Muscle of arm (tissue), 12 donors: ENCODE data around the gene KRTAP9-1. TPM values are rescaled to one million over a fixed set of nuclear protein-coding genes. Genes with fewer than 3 reads are reported as not detected.
A peak's percentile ranks its signal among the peaks of the same experiment; 100 is the strongest.
"Not testable (repeated sequence)": the region's sequence is repeated elsewhere in the genome, so short reads cannot be mapped to it uniquely, and the experiment has no call there.

Experiments used
- DNase-seq: peaks from one replicate; pipeline ENCODE4 v3.0.0-alpha.2; 2013
- polyA plus RNA-seq, 12 donors: library from polyadenylated mRNA; unstranded; fragments of 120-200 nt; gene quantifications; one replicate each; pipeline ENCODE4 v1.2.1, GENCODE V29; 2013; ENCODE audit not compliant: insufficient read length in 12 of 12

The KRTAP9-1 gene
- polyA plus RNA-seq, 12 donors: not detected

DNA sequence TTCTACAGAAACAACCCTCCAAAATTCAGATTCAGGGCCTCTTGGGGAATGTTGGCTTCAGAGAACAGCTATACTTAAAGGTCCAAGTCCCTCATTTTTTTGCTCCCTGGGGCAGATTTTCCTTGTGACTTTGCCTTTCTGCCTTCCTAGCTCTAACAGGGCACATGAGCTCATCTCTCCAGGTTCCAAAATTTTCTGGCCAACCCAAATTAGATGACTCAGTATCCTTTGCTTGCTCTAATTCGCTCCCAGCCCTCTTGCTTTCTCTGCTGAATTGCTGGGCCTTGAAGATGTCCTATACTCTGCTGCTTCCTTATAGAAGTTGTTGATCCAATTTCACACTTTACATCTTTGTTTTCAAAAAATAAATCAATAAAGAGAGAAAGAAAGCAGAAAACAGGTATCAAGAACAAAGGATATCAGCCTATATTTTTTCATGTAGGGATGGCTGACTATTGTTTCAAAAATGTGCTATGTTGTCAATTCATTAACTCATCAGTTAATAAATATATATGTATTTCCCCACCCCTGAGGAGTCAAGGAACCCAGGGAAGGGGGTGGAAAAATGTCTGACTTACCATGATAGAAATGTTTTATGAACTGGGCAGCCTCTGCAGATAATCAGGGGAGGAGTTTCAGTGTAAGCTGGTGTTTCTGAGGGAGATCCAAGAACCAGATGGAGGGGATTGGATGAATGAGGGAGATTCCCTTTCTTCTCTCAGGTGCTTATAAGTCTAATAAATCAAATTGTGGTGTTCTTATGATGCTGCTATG, 10.7 kb upstream of the KRTAP9-1 start:
- DNase-seq: no peak

DNA sequence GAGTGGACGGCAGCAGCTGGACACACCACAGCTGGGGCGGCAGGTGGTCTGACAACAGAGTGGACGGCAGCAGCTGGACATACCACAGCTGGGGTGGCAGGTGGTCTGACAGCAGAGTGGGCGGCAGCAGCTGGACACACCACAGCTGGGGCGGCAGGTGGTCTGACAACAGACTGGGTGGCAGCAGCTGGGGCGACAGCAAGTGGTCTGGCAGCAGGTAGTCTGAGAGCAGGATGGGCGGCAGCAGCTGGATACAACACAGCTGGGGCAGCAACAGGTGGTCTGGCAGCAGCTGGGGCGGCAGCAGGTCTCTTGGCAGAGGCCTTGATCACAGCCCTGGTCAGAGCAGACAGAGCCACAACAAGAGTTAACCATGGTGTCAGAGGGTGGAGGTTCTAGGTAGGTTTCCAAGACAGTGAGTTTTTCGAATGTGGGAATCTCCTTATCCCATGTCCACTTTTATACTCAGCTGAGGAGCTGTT, 5.2 kb upstream of the KRTAP9-1 start, which contains the start of gene KRTAP4-1:
TSS of gene KRTAP4-1 (minus strand) at position 432 of the 482 bp plus-strand sequence. CDS start at position 375, 57 bp downstream.
- no peak for DNase-seq

DNA sequence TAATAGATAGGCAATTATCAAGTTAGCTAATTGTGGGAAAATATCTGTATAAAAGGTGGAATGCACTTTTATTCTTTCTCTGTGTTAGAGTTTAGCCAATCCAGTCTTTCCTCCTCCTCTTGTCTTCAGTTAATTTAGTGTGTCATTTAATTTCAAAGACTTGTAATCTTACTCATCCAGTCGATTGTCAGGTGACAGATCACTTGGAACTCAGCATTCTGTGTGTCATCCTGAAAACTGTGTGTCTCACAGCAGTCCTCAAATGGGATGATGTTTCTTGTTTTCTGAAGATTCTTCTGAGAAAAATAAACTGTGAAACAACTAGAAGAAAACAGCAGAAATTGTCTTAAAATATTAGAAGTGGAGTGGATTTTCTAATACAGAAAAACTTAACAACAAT, 4.7 kb upstream of the KRTAP9-1 start:
- no peak for DNase-seq

DNA sequence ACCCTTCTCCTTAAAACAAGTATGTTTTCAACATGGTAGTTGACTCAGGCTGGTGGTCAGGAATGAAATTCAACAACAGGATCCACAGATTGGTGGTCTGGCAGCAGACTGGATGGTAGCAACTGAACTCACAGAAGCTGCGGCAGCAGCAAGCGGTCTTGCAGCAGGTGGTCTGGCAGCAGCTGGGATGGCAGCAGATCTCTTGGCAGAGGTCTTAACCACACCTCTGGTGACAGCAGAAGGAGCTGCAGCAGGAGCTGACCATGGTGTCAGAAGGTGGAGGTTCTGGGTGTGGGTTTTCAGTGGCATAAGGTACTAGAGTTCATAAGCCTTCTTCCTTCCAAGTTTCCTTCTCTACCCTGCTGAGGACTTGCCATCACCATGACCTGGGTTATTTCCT, 2.8 kb upstream of the KRTAP9-1 start:
- DNase-seq: no peak

DNA sequence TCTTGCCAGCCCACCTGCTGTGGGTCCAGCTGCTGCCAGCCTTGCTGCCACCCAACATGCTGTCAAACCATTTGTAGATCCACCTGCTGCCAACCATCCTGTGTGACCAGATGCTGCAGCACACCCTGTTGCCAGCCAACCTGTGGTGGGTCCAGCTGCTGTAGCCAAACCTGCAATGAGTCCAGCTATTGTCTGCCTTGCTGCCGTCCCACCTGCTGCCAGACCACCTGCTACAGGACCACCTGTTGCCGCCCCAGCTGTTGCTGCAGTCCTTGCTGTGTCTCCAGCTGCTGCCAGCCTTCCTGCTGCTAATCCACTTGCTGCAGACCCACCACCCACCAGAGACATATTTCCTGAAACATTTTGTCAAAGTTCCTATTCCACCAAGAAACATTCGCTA, 641 bp downstream of the KRTAP9-1 start:
- no peak for DNase-seq

DNA sequence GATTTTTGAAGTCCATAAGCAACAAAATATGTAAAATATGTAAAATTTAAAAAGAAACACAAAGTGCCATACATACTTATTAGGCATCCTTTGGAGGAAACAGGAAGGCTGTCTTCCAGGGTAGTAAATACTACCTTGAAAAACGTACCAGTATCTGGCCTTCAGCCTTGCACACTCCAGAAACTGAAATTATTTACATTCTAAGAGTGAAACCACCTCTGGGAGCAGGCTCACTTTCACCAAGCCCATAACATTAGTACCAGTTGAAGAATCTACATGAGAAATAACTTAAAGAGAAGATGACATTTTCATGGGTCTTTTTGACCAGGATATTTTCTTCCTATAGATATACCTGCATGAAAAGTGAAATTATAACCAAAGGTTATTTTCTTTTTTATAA, 6.4 kb downstream of the KRTAP9-1 start:
- no peak for DNase-seq

DNA sequence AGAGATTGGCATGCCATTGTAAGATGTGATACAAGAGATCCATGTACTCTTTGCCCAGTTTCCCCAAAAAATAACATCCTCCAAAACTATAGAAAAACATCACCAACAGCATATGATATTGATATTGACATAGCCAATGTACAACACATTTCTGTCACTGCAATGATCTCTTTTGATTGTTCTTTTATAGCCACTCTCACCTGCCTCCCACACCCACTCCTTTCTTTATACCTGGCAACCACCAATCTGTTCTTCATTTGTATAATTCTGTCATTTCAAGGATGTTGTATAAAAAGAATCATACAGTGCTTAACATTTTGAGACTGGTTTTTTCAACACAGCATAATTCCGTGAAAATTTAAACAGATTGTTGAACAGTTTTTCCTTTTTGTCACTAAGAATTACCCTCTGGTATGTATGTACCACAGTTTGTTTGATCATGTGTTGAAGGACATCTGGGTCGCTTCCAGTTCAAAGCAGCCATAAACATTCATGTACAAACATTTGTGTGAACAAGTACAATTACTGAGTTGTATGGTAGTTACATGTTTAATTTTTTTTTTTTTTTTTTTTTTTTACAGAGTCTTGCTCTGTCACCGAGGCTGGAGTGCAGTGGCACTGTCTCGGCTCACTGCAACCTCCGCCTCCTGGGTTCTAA, 9.9 kb downstream of the KRTAP9-1 start:
- DNase-seq: no peak

DNA sequence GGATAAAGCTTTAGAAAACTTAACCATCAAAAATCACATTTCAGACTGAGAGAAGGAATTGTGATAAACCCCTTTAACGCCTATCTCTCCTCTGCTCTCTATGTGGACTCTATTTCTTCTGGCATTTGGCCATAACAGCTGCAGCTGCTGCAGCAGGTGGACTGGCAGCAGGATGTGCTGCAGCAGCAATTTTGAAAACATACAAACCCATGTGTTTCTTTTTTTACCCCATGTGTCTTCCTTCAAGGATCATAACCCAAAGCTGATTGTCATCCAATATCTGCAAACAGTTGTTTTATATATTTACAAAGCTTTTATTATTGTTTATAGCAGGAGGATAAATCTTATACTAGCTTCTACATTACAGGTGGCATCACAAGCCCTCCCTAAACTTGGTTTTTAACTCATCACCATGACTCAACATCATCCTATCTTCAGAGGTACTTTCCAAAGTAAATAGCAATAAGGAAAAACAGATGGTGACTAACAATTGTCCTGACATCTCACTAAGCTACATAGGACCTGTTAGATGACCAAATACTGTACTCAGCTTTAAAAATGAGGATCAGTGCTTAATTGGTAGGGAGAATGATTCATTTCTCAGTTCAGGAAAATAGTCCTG, 22.3 kb downstream of the KRTAP9-1 start:
- DNase-seq: peak; percentile 1

DNA sequence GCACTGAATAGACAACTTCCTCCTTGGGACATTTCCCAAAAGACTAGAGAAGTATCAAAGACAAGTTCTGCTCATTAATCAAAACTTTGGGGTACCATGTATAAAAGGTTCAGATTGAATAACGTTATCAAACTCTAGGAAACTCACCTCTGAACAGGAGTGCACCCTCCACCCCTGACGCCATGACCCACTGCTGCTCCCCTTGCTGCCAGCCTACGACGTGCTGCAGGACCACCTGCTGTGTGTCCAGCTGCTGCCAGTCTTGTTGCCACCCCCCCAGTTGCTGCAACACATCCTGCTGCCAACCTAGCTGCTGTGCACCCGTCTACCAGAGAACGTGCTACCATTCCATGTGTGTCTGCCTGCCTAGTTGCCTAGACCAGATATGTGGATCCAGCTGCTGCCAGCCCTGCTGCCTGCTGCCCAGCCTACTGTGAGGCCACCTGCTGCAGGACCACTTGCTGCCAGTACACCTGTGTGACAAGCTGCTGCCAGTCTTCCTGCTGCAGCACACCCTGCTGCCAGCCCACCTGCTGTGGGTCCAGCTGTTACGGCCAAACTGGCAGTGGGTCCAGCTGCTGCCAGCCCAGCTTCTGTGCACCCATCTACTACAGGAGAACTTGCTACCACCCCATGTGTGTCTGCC, 23.0 kb downstream of the KRTAP9-1 start:
- DNase-seq: peak; percentile 1

DNA sequence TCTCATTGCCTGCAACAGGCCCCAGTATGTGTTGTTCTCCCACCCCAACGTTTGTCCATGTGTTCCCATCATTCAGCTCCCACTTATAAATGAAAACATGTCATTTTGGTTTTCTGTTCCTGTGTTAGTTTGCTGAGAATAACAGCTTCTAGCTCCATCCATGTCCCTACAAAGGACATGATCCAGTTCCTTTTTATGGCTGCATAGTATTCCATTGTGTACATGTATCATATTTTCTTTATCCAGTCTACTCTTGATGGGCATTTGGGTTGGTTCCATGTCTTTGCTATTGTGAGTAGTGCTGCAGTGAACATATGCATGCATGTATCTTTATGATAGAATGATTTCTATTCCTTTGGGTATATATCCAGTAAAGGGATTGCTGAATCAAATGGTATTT, 26.0 kb downstream of the KRTAP9-1 start:
- DNase-seq: no peak

DNA sequence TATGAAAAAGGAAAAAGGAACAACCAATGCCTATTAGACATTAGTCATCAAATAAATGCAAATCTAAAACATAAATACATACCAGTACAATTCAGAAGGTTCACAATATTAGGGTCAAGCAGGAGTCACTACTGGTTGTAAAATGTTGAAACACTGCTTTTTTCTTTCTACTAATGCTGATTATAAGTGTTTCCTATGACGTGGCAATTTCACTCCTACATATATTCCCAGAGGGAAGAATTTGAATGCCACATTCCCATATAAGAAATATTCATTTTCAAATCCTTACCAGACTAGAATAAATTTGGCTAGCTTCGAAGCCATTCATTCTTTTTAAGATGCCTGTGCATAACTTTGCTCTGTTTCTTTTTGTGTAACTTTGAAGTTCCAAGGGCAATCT, 34.1 kb downstream of the KRTAP9-1 start:
- DNase-seq: no peak

DNA sequence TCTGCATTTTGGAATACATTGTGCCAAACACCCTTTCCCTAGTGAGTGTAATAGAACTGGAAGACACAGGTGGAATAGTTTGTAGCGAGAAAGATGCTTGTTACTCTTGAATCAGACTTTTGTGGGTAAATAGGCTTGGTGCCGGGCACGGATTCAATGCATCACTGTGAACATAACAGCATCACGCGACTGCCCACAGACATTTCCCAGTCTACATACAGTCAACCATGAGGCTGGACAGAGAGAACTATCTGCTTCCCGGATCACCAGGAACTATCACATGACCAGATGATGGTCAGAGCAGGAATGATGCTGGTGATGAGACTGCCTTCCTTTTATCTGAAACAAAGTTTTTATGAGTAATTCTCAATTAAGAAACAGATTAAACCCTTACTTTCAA, 36.4 kb downstream of the KRTAP9-1 start:
- DNase-seq: no peak

DNA sequence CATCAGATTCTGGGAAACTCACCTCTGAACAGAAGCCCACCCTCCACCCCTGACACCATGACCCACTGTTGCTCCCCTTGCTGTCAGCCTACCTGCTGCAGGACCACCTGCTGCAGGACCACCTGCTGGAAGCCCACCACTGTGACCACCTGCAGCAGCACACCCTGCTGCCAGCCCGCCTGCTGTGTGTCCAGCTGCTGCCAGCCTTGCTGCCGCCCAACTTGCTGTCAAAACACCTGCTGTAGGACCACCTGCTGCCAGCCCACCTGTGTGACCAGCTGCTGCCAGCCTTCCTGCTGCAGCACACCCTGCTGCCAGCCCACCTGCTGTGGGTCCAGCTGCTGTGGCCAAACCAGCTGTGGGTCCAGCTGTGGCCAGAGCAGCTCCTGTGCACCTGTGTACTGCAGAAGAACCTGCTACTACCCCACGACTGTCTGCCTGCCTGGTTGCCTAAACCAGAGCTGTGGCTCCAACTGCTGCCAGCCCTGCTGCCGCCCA, 37.0 kb downstream of the KRTAP9-1 start, which contains the start of gene KRTAP9-2:
TSS of gene KRTAP9-2 (plus strand) at position 51 of the 498 bp plus-strand sequence. CDS start at position 58, 7 bp downstream.
- not testable (repeated sequence) for DNase-seq

DNA sequence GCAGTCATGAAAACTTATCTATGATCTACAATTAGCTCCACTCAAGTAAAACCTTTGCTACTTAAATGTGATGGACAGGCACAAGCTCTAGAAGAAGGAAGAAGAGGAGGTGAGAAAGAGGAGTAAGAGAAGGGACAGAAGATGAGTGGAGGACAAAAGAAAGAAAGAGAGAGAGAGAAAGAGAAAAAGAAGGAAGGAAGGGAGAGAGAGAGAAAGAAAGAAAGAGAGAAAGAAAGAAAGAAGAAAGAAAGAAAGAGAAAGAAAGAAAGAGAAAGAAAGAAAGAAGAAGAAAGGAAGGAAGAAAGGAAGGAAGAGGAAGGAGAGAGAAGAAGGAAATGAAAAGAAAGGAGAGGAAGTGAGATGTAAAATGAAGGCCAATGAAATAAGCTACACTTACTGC, 40.4 kb downstream of the KRTAP9-1 start:
- DNase-seq: no peak

DNA sequence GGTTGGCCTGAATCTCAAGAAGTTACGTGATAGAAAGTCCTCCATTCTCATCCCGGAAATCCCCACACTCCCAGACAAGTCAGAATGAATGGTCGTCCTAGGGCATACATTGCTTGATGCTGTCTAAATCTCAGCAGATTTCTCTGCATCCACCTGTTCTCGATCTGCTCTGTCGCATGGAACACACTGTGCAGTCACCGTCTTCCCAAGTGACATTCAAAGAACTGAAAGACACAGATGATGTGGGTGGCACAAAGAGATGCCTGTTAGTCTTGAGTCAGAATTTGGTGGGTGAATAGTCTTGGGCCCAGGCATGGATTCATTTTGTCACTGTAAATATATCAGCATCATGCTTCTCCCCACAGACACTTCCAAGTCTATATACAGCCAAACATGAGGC, 42.0 kb downstream of the KRTAP9-1 start:
- DNase-seq: no peak

DNA sequence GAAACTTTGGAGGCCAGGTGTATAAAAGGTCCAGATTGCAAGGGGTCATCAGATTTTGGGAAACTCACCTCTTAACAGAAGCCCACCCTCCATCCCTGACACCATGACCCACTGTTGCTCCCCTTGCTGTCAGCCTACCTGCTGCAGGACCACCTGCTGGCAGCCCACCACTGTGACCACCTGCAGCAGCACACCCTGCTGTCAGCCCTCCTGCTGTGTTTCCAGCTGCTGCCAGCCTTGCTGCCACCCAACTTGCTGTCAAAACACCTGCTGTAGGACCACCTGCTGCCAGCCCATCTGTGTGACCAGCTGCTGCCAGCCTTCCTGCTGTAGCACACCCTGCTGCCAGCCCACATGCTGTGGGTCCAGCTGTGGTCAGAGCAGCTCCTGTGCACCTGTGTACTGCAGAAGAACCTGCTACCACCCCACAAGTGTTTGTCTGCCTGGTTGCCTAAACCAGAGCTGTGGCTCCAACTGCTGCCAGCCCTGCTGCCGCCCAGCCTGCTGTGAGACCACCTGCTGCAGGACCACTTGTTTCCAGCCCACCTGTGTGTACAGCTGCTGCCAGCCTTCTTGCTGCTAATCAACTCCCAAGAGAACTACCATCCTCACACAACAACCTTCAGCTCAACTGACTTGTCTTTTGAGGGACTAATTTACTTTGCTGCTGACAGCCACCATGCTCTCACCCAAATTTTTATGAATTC, 42.9 kb downstream of the KRTAP9-1 start, which contains the start of gene KRTAP9-3:
TSS of gene KRTAP9-3 (plus strand) at position 51 of the 707 bp plus-strand sequence. CDS start at position 104, 53 bp downstream.
- not testable (repeated sequence) for DNase-seq

DNA sequence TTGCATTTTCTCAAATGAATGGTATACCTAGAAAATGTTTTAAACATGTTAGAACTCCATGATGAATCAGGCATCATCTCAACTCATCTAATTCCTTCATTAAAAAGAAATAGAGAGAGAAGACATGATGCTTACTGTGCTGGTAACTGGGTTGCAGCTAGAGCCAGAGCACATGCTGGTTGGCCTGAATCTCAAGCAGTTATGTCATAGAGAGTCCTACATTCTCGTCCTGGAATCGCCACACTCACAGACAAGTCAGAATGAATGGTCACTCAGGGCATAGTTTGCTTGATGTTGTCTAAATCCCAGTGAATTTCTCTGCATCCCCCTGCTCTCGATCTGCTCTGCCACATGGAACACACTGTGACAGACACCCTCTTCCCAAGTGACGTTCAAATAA, 47.4 kb downstream of the KRTAP9-1 start:
- DNase-seq: not testable (repeated sequence)

DNA sequence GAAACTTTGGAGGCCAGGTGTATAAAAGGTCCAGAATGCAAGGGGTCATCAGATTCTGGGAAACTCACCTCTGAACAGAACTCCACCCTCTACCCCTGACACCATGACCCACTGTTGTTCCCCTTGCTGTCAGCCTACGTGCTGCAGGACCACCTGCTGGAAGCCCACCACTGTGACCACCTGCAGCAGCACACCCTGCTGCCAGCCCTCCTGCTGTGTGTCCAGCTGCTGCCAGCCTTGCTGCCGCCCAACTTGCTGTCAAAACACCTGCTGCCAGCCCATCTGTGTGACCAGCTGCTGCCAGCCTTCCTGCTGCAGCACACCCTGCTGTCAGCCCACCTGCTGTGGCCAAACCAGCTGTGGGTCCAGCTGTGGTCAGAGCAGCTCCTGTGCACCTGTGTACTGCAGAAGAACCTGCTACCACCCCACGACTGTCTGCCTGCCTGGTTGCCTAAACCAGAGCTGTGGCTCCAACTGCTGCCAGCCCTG, 48.3 kb downstream of the KRTAP9-1 start, which contains the start of gene KRTAP9-8:
TSS of gene KRTAP9-8 (plus strand) at position 51 of the 489 bp plus-strand sequence. CDS start at position 104, 53 bp downstream.
- DNase-seq: not testable (repeated sequence)
